ENCODE measurements around the gene SSNA1.

SSNA1 gene

GRCh38 chr9:137141976-137142936, 46.2 kb upstream of the SSNA1 start:
- no peak for DNase-seq (ENCODE audit: low read depth)
- no peak overlapping the region for H3K4me3 ChIP-seq (ENCODE audit: control insufficient read depth, low read depth, low read length)
- TF ChIP-seq CTCF (conservative IDR thresholded peaks at IDR 0.05; ENCODE audit: control insufficient read depth, insufficient read depth, low read depth, low read length) = no peak

DNA sequence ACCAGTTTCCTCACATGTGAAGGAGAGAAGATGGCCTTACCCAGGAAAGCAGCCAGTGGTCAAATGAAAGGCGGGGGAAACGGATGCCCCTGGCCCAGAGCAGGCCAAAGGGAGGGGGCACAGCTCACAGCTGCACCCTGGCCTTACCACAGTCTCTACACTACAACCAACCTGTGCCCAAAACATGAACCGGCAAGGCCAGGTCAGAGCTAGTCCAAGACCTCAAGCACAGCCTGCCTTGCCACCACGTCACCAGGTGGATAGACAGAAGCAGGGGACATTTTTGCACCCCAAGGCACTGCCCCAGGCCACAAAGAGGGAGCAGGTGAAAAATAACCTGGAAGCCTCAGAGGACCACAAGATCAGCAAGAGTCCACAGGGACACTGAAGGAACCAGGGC, 45.0 kb upstream of the SSNA1 start:
- DNase-seq (ENCODE audit: low read depth) = no peak
- no peak overlapping the region for H3K4me3 ChIP-seq (ENCODE audit: control insufficient read depth, low read depth, low read length)
- no peak for TF ChIP-seq CTCF (conservative IDR thresholded peaks at IDR 0.05; ENCODE audit: control insufficient read depth, insufficient read depth, low read depth, low read length)

GRCh38 chr9:137145731-137146526, 42.5 kb upstream of the SSNA1 start:
- DNase-seq (ENCODE audit: low read depth) = no peak
- no peak overlapping the region for H3K4me3 ChIP-seq (ENCODE audit: control insufficient read depth, low read depth, low read length)
- TF ChIP-seq CTCF (conservative IDR thresholded peaks at IDR 0.05; ENCODE audit: control insufficient read depth, insufficient read depth, low read depth, low read length) = no peak

- H3K4me3 ChIP-seq (ENCODE audit: control insufficient read depth, low read depth, low read length) = no peak overlapping the region
- no peak for TF ChIP-seq CTCF (conservative IDR thresholded peaks at IDR 0.05; ENCODE audit: control insufficient read depth, insufficient read depth, low read depth, low read length)
- no peak for DNase-seq (ENCODE audit: low read depth)
Observed at GRCh38 chr9:137146527-137146918, 42.0 kb upstream of the SSNA1 start.

DNA sequence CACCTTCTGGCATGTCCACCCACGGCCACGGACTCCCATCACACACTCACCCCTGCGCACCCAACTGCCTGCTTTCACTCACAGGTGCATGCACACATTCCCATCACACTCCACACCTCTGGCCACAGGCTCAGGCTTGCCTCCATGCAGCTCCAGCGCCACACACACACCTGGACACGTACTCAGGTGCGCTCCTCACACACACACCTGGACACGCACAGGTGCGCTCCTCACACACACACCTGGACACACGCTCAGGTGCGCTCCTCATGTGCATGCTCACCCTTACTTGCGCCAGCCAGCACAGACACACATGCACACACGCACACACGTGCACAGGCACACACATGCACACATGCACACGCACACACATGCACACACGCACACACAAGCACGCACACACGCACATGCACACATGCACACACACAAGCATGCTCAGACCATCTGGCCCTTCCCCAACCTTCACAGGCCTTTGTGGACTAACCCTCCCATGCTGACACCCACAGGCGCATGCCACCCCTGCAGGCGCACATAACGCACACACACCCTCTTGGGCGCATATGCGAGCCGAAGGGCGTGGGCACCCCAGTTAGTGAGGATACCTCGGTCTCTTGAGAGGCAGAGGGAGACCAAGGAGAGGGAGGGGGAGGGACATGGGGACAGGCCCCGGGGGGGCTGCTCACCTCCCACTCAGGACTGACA, 41.2 kb upstream of the SSNA1 start:
- no peak for TF ChIP-seq CTCF (conservative IDR thresholded peaks at IDR 0.05; ENCODE audit: control insufficient read depth, insufficient read depth, low read depth, low read length)
- DNase-seq (ENCODE audit: low read depth) = no peak
- H3K4me3 ChIP-seq (ENCODE audit: control insufficient read depth, low read depth, low read length) = no peak overlapping the region

- TF ChIP-seq CTCF (conservative IDR thresholded peaks at IDR 0.05; ENCODE audit: control insufficient read depth, insufficient read depth, low read depth, low read length) = no peak
- no peak for DNase-seq (ENCODE audit: low read depth)
- no peak overlapping the region for H3K4me3 ChIP-seq (ENCODE audit: control insufficient read depth, low read depth, low read length)
Observed at GRCh38 chr9:137147793-137148160, 40.7 kb upstream of the SSNA1 start.

Data from fibroblast of mammary gland (primary cell).